GM13976 (cell line): ENCODE data around the gene SMIM24.

Source experiments
- DNase-seq: peaks from one replicate; pipeline ENCODE4 v3.0.0; 2012; ENCODE audit warnings: low spot score
- CTCF ChIP-seq: IDR thresholded peaks from 2 replicates; pipeline ENCODE4 v1.5.1; 2012; ENCODE audit warnings: borderline replicate concordance, mild to moderate bottlenecking; ENCODE audit not compliant: insufficient read depth; ENCODE audit errors: extremely low read depth, missing control alignments, control extremely low read depth
- in situ Hi-C: fragments of 300-500 bp; cut with MboI; formaldehyde crosslinking; loops from one replicate; pipeline ENCODE4 v1.12.0; 2022; ENCODE audit warnings: low sequenced_read_pairs, mixed read lengths, inconsistent platforms; ENCODE audit not compliant: unreplicated experiment

Gene SMIM24

GRCh38 chr19:3524078-3524842, 43.9 kb upstream of the SMIM24 start:
- in situ Hi-C loops = no loop called here
- TF ChIP-seq CTCF = no peak
- DNase-seq = no peak

- no peak for TF ChIP-seq CTCF
- in situ Hi-C loops = no loop called here
- DNase-seq = no peak
Observed at GRCh38 chr19:3523361-3524077, 43.2 kb upstream of the SMIM24 start.

GRCh38 chr19:3522421-3523360, 42.4 kb upstream of the SMIM24 start:
- no peak for TF ChIP-seq CTCF
- DNase-seq = no peak
- in situ Hi-C loops = no loop called here

- TF ChIP-seq CTCF = no peak
- in situ Hi-C loops = no loop called here
- DNase-seq = no peak
Observed at GRCh38 chr19:3521104-3521445, 40.8 kb upstream of the SMIM24 start.

- DNase-seq = no peak
- no peak for TF ChIP-seq CTCF
- in situ Hi-C loops = no loop called here
Observed at GRCh38 chr19:3520166-3521103, 40.1 kb upstream of the SMIM24 start.
